IMR-90 (cell line): ENCODE data around the gene WNT11. TPM values are rescaled to one million over a fixed set of nuclear protein-coding genes. Genes with fewer than 3 reads are reported as not detected.

Experiments used
- ATAC-seq: fragments of 200-7000 bp; cut with Tn5 transposase; 2 replicates; pipeline ENCODE4 v1.9.1; 2020; ENCODE audit warnings: low read depth, mild to moderate bottlenecking, moderate library complexity
- BruUV-seq: library from RNA; stranded (reverse); fragments of 400-500 nt; replicated peaks from 2 replicates; lab custom pipeline; 2021; lab: Mats Ljungman, UMichigan
- CTCF ChIA-PET: fragments of 300-600 bp; formaldehyde crosslinking; extraction: SDS; loops from one replicate; lab custom pipeline; 2021; ENCODE audit warnings: antibody characterized with exemption; lab: Yijun Ruan, JAX
- POLR2A ChIA-PET: fragments of 300-600 bp; sonication (Branson Sonifier 250); formaldehyde crosslinking; loops from one replicate; lab custom pipeline; 2022; ENCODE audit warnings: antibody characterized with exemption; ENCODE audit not compliant: unreplicated experiment; lab: Charles Lee
- DNase-seq: peaks from one replicate; pipeline ENCODE4 v3.0.0; 2013
- H2AFZ ChIP-seq: replicated peaks from 2 replicates; pipeline ENCODE3; 2013; ENCODE audit warnings: low read length, mild to moderate bottlenecking; ENCODE audit not compliant: poor library complexity
- H2AK5ac ChIP-seq: 2 replicates; pipeline ENCODE4 v1.6.1; 2013; ENCODE audit warnings: low read depth, low read length, inconsistent platforms
- H2AK9ac ChIP-seq: replicated peaks from 2 replicates; pipeline ENCODE3; 2013; ENCODE audit warnings: mild to moderate bottlenecking, low read depth, low read length, moderate library complexity; ENCODE audit not compliant: poor library complexity
- H2BK120ac ChIP-seq: 2 replicates; pipeline ENCODE4 v1.6.1; 2013; ENCODE audit warnings: low read depth, low read length, inconsistent platforms
- H2BK15ac ChIP-seq: 3 replicates; pipeline ENCODE4 v1.6.1; 2013; ENCODE audit warnings: low read depth, low read length, inconsistent platforms
- H2BK20ac ChIP-seq: 2 replicates; pipeline ENCODE4 v1.6.1; 2013; ENCODE audit warnings: low read depth, mild to moderate bottlenecking, inconsistent platforms, low read length, moderate library complexity
- H2BK5ac ChIP-seq: 2 replicates; pipeline ENCODE4 v1.6.1; 2013; ENCODE audit warnings: mild to moderate bottlenecking, low read depth, low read length, inconsistent platforms; ENCODE audit not compliant: poor library complexity, severe bottlenecking
- H3K14ac ChIP-seq: replicated peaks from 2 replicates; pipeline ENCODE4 v1.6.1; 2013; ENCODE audit warnings: low read depth, low read length, inconsistent platforms
- H3K18ac ChIP-seq: 2 replicates; pipeline ENCODE4 v1.6.1; 2013; ENCODE audit warnings: low read depth, low read length, control low read depth
- H3K23ac ChIP-seq: 2 replicates; pipeline ENCODE4 v1.6.1; 2013; ENCODE audit warnings: low read depth, low read length, inconsistent platforms
- H3K27ac ChIP-seq: 2 replicates; pipeline ENCODE4 v1.5.1; 2013; ENCODE audit warnings: mild to moderate bottlenecking, control low read depth, low read length; ENCODE audit not compliant: insufficient read depth
- H3K27me3 ChIP-seq: 2 replicates; pipeline ENCODE4 v1.6.1; 2013; ENCODE audit warnings: low read length; ENCODE audit not compliant: control insufficient read depth, insufficient read depth
- H3K36me3 ChIP-seq: 2 replicates; pipeline ENCODE4 v1.6.1; 2013; ENCODE audit warnings: low read length, mixed read lengths; ENCODE audit not compliant: control insufficient read depth, insufficient read depth
- H3K4ac ChIP-seq: 2 replicates; pipeline ENCODE4 v1.6.1; 2013; ENCODE audit warnings: low read depth, low read length, inconsistent platforms
- H3K4me1 ChIP-seq: 2 replicates; pipeline ENCODE4 v1.6.1; 2013; ENCODE audit warnings: low read length, mixed read lengths; ENCODE audit not compliant: control insufficient read depth, insufficient read depth
- H3K4me2 ChIP-seq: 2 replicates; pipeline ENCODE4 v1.6.1; 2013; ENCODE audit warnings: low read depth, mild to moderate bottlenecking, control low read depth, low read length, moderate library complexity
- H3K4me3 ChIP-seq: 2 replicates; pipeline ENCODE4 v1.5.1; 2013; ENCODE audit warnings: low read depth, mild to moderate bottlenecking, control low read depth, low read length, moderate library complexity; ENCODE audit not compliant: insufficient read depth
- H3K56ac ChIP-seq: 2 replicates; pipeline ENCODE4 v1.6.1; 2013; ENCODE audit warnings: low read length, inconsistent platforms; ENCODE audit not compliant: insufficient read depth; ENCODE audit errors: extremely low read depth
- H3K79me1 ChIP-seq, 2 experiments: 2 replicates each; pipeline ENCODE4 v1.6.1; 2013; ENCODE audit warnings: low read length in 2 of 2, inconsistent platforms in 1 of 2, low read depth in 1 of 2
- H3K9ac ChIP-seq: 2 replicates; pipeline ENCODE4 v1.6.1; 2013; ENCODE audit warnings: low read depth, low read length, control low read depth
- H3K9me1 ChIP-seq: 2 replicates; pipeline ENCODE4 v1.6.1; 2013; ENCODE audit warnings: low read length, inconsistent platforms; ENCODE audit not compliant: insufficient read depth
- H3K9me3 ChIP-seq: 2 replicates; pipeline ENCODE4 v1.6.1; 2013; ENCODE audit warnings: low read length; ENCODE audit not compliant: control insufficient read depth, insufficient read depth
- H4K20me1 ChIP-seq: 2 replicates; pipeline ENCODE4 v1.6.1; 2013; ENCODE audit warnings: low read length, inconsistent platforms; ENCODE audit not compliant: insufficient read depth
- H4K5ac ChIP-seq: 2 replicates; pipeline ENCODE4 v1.6.1; 2013; ENCODE audit warnings: mild to moderate bottlenecking, low read depth, low read length, control low read depth
- H4K8ac ChIP-seq, 2 experiments: 2 replicates each; pipeline ENCODE4 v1.6.1; 2013; ENCODE audit warnings: low read depth in 2 of 2, low read length in 2 of 2, control low read depth in 1 of 2, inconsistent platforms in 1 of 2
- H4K91ac ChIP-seq: 2 replicates; pipeline ENCODE4 v1.6.1; 2013; ENCODE audit warnings: low read depth, low read length, inconsistent platforms; ENCODE audit not compliant: insufficient read depth
- BHLHE40 ChIP-seq: fragments of 150-350 bp; IDR thresholded peaks from 2 replicates; pipeline ENCODE4 v1.6.1; 2016; ENCODE audit warnings: mild to moderate bottlenecking, low read depth, low read length
- CEBPB ChIP-seq: IDR thresholded peaks from 2 replicates; pipeline ENCODE4 v1.6.1; 2012; ENCODE audit warnings: low read depth, low read length, improper control_type of control experiment
- CHD1 ChIP-seq: IDR thresholded peaks from 2 replicates; pipeline ENCODE4 v1.6.1; 2012; ENCODE audit warnings: low read depth, low read length, improper control_type of control experiment
- ELK1 ChIP-seq: fragments of 150-350 bp; IDR thresholded peaks from 2 replicates; pipeline ENCODE4 v1.6.1; 2016; ENCODE audit warnings: low read depth, mild to moderate bottlenecking, low read length, moderate library complexity, borderline replicate concordance
- FOS ChIP-seq: fragments of 150-350 bp; IDR thresholded peaks from 2 replicates; pipeline ENCODE4 v1.6.1; 2016; ENCODE audit warnings: low read depth, low read length
- MAFK ChIP-seq: IDR thresholded peaks from 2 replicates; pipeline ENCODE4 v1.6.1; 2012; ENCODE audit warnings: low read depth, low read length, improper control_type of control experiment
- MAZ ChIP-seq: IDR thresholded peaks from 2 replicates; pipeline ENCODE4 v1.6.1; 2012; ENCODE audit warnings: low read depth, mild to moderate bottlenecking, low read length, improper control_type of control experiment, moderate library complexity, borderline replicate concordance
- MXI1 ChIP-seq: IDR thresholded peaks from 2 replicates; pipeline ENCODE4 v1.6.1; 2012; ENCODE audit warnings: low read depth, mild to moderate bottlenecking, low read length, moderate library complexity, borderline replicate concordance
- NFE2L2 ChIP-seq: fragments of 150-350 bp; IDR thresholded peaks from 2 replicates; pipeline ENCODE4 v1.6.1; 2016; ENCODE audit warnings: low read depth, mild to moderate bottlenecking, low read length
- POLR2A ChIP-seq: IDR thresholded peaks from 2 replicates; pipeline ENCODE4 v1.6.1; 2012; ENCODE audit warnings: mild to moderate bottlenecking, low read depth, low read length
- RAD21 ChIP-seq: IDR thresholded peaks from 2 replicates; pipeline ENCODE4 v1.6.1; 2012; ENCODE audit warnings: low read length, improper control_type of control experiment
- RCOR1 ChIP-seq: IDR thresholded peaks from 2 replicates; pipeline ENCODE4 v1.6.1; 2012; ENCODE audit warnings: mild to moderate bottlenecking, low read length, improper control_type of control experiment; ENCODE audit not compliant: insufficient replicate concordance
- RFX5 ChIP-seq: IDR thresholded peaks from 2 replicates; pipeline ENCODE4 v1.8.0; 2012; ENCODE audit warnings: low read depth, mild to moderate bottlenecking, low read length, moderate library complexity
- SMC3 ChIP-seq: fragments of 150-350 bp; IDR thresholded peaks from 2 replicates; pipeline ENCODE4 v1.6.1; 2016; ENCODE audit warnings: low read depth, mild to moderate bottlenecking, antibody characterized with exemption, low read length, moderate library complexity
- WGBS, 2 experiments: methylation state at CpG; one replicate each; pipeline versions ENCODE4 v1.1.5 to v1.1.7; 2013; ENCODE audit warnings: missing lambda C conversion rate in 2 of 2; ENCODE audit not compliant: insufficient read length in 1 of 2; ENCODE audit errors: extremely low coverage in 2 of 2; 5-methylcytosine and 5-hydroxymethylcytosine counted together
- dilution Hi-C: fragments of 300-500 bp; cut with HindIII; formaldehyde crosslinking; loops from one replicate; pipeline ENCODE4 v1.14.3; 2018; ENCODE audit warnings: low sequenced_read_pairs; ENCODE audit not compliant: unreplicated experiment
- in situ Hi-C: fragments of 300-500 bp; cut with MboI; formaldehyde crosslinking; loops from 3 replicates; pipeline ENCODE4 v1.14.3; 2019; ENCODE audit warnings: low sequenced_read_pairs, inconsistent platforms, mixed read lengths
- intact Hi-C: fragments of 100-400 bp; cut with micrococcal nuclease; formaldehyde crosslinking; loops from 2 replicates; pipeline ENCODE4 v1.10.0; 2022
- polyA plus RNA-seq, 3 experiments: library from polyadenylated mRNA; depleted of rRNA; stranded (reverse); fragments of >200 nt; gene quantifications; 2 replicates each; pipeline ENCODE4 v1.2.3, GENCODE V29; 2012; ENCODE audit warnings: low replicate concordance in 1 of 3
- total RNA-seq: library from RNA; depleted of rRNA; stranded (reverse); fragments of >200 nt; gene quantifications from 2 replicates; pipeline ENCODE4 v1.2.3, GENCODE V29; 2012
- TF ChIP-seq, protein P1 (sequence below): fragments of 150-350 bp; IDR thresholded peaks from 2 replicates; pipeline ENCODE4 v1.6.1; 2017; ENCODE audit warnings: mild to moderate bottlenecking, antibody characterized with exemption, low read length, low read depth
- TF ChIP-seq, protein P2 (sequence below): conservative IDR thresholded peaks from 2 replicates; pipeline ENCODE4 v1.5.1; 2012; ENCODE audit warnings: mild to moderate bottlenecking, low read depth, low read length, improper control_type of control experiment

The WNT11 gene
- total and polyA plus RNA-seq, 2 of the 4 experiments (the other 2 are of a cell fraction), result 0.10 TPM; not detected in 1

DNA sequence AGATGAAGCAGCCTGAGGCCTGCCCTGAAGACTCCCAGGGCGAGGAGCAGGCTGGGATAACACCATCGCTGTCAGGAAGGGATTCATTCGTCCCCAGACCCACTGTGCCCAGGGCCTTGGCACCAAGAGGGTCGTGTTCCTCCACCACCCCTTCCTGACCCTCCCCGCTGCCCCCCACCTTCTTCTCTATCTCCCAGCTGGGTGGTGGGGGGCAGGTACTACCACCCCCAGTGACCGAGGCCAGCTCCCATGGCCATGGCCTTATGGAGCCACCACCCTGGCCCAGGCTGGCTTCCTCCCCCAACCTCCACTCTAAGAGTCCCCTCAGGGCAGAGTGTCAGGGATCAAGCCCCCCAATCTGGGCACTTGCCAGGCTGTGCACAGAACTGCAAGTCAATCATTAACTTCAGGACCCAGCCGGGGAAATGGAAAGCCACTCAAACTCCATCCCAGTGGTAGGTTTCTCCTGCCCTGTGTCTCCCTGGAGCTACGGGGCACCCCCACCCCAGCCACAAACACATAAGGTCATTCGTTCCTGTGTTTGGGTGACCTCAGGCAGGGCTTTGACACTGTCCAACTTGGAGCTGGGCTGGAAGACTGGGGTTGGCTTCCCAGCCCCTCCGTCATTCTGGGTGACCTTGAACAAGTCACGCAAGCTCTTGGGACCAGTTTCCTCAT is 33.3 kb upstream of the WNT11 start:
- Histone ChIP-seq H2BK5ac (no peak overlapping the region), H3K56ac (no peak overlapping the region), H2BK15ac (no peak overlapping the region), H3K4me3 (no peak overlapping the region), H3K9me1 (peaks cover 1% of the 10 kb centered on the region), H3K79me1 (no peaks in the 10 kb centered on the region), H4K5ac (no peak overlapping the region), H3K9ac (no peak overlapping the region), H3K14ac (no peak overlapping the region), H2AK5ac (no peak overlapping the region), H4K91ac (no peak overlapping the region), H3K23ac (no peak overlapping the region), H3K4me1 (peaks cover under 1% of the 10 kb centered on the region), H2AFZ (no peak overlapping the region), H3K4me2 (no peak overlapping the region), H3K9me3 (no peaks in the 10 kb centered on the region), H4K20me1 (peaks cover 3% of the 10 kb centered on the region), H3K27ac (no peak overlapping the region), H3K18ac (no peak overlapping the region), H2BK20ac (no peak overlapping the region), H2AK9ac (no peak overlapping the region), H3K4ac (no peak overlapping the region), H3K27me3 (peaks cover 33% of the 10 kb centered on the region), H4K8ac (no peak overlapping the region), H2BK120ac (no peak overlapping the region), H3K36me3 (no peaks in the 10 kb centered on the region)
- POLR2A ChIA-PET, result no interaction called here
- ATAC-seq, result no peak
- intact Hi-C loops (loop anchor here (5.0 kb wide), 1 partner anchor 78 kb away; no protein-coding TSS in a partner anchor), dilution Hi-C loops (no loop called here), in situ Hi-C loops (no loop called here)
- no TSS peak for BruUV-seq
- TF ChIP-seq RCOR1 (no peak), CHD1 (no peak), ELK1 (no peak), MAZ (no peak), BHLHE40 (no peak), SMC3 (no peak), RFX5 (no peak), FOS (no peak), MXI1 (no peak), RAD21 (no peak), POLR2A (no peak), MAFK (no peak), NFE2L2 (no peak), CEBPB (no peak)
- TF ChIP-seq, protein P1, sequence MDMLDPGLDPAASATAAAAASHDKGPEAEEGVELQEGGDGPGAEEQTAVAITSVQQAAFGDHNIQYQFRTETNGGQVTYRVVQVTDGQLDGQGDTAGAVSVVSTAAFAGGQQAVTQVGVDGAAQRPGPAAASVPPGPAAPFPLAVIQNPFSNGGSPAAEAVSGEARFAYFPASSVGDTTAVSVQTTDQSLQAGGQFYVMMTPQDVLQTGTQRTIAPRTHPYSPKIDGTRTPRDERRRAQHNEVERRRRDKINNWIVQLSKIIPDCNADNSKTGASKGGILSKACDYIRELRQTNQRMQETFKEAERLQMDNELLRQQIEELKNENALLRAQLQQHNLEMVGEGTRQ, result no peak
- TF ChIP-seq, protein P2, sequence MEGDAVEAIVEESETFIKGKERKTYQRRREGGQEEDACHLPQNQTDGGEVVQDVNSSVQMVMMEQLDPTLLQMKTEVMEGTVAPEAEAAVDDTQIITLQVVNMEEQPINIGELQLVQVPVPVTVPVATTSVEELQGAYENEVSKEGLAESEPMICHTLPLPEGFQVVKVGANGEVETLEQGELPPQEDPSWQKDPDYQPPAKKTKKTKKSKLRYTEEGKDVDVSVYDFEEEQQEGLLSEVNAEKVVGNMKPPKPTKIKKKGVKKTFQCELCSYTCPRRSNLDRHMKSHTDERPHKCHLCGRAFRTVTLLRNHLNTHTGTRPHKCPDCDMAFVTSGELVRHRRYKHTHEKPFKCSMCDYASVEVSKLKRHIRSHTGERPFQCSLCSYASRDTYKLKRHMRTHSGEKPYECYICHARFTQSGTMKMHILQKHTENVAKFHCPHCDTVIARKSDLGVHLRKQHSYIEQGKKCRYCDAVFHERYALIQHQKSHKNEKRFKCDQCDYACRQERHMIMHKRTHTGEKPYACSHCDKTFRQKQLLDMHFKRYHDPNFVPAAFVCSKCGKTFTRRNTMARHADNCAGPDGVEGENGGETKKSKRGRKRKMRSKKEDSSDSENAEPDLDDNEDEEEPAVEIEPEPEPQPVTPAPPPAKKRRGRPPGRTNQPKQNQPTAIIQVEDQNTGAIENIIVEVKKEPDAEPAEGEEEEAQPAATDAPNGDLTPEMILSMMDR, result no peak
- CTCF ChIA-PET, result no interaction called here
- WGBS, 2 experiments, result 72% methylated on average over 2 of the region's 11 CpGs; no CpG with 5 or more reads in 1 of the 2 experiments
- DNase-seq, result no peak
